Activated CD4-positive, alpha-beta T cell treated with anti-CD3 and anti-CD28 coated beads for 36 hours (primary cell): ENCODE measurements around the gene LYZL1. TPM values are rescaled to one million over a fixed set of nuclear protein-coding genes. Genes with fewer than 3 reads are reported as not detected.

Experiments used
- ATAC-seq: fragments of 200-7000 bp; cut with Tn5 transposase; one replicate; pipeline ENCODE4 v1.10.0; 2021; ENCODE audit warnings: mild to moderate bottlenecking, moderate library complexity
- CTCF ChIA-PET: fragments of 350-600 bp; sonication (Branson Sonifier 250); formaldehyde crosslinking; loops from one replicate; lab custom pipeline; 2021; ENCODE audit warnings: antibody characterized with exemption; lab: Charles Lee
- POLR2A ChIA-PET: fragments of 350-600 bp; sonication (Branson Sonifier 250); formaldehyde crosslinking; loops from one replicate; lab custom pipeline; 2021; ENCODE audit warnings: antibody characterized with exemption, inconsistent platforms; lab: Charles Lee
- DNase-seq: peaks from one replicate; pipeline ENCODE4 v3.0.0-alpha.2; 2020
- H3K27ac Mint-ChIP-seq: one replicate; pipeline ENCODE4 v1.8.0; 2021; ENCODE audit warnings: mixed read lengths
- H3K27me3 Mint-ChIP-seq: one replicate; pipeline ENCODE4 v1.8.0; 2021; ENCODE audit warnings: mixed read lengths
- H3K36me3 Mint-ChIP-seq: one replicate; pipeline ENCODE4 v1.8.0; 2021; ENCODE audit warnings: low read depth, mixed read lengths
- H3K4me1 Mint-ChIP-seq: one replicate; pipeline ENCODE4 v1.8.0; 2021; ENCODE audit warnings: mixed read lengths
- H3K4me3 Mint-ChIP-seq: one replicate; pipeline ENCODE4 v1.8.0; 2021; ENCODE audit warnings: mild to moderate bottlenecking, moderate library complexity, mixed read lengths
- H3K9me3 Mint-ChIP-seq: one replicate; pipeline ENCODE4 v1.8.0; 2021; ENCODE audit warnings: low read depth, mixed read lengths
- intact Hi-C, 2 experiments: fragments of 100-400 bp; cut with DNase I in 1 of 2; cut with micrococcal nuclease in 1 of 2; formaldehyde crosslinking; loops; one replicate each; pipeline versions ENCODE4 v1.14.2 to v1.15.1; 2022 to 2024; cut with DNase I, micrococcal nuclease
- total RNA-seq, 2 experiments: library from RNA; stranded (reverse); gene quantifications; one replicate each; pipeline ENCODE4 v1.2.3, GENCODE V29; 2021

The LYZL1 gene
- total RNA-seq, 2 experiments from 2014 or later = not detected

DNA sequence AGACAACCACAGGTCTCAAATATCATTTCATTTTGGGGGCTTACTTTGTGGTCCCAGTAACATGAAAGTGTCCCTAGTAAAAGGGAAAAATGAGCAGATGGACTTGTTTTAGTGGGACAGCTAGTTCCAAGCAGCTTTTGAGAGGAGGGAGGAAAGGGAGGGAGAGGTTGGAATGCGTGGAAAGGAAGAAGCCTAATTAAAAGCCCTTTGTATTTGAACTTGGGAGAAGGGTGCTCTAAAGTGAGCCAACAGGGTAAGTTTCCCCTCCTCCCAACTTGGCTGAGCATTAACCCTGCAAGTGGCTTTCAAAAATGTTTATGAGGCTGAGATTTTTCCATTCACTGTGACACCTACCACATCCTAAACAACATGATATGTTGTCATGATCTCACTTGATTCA lies 38.8 kb upstream of the LYZL1 start:
- DNase-seq (no peak), ATAC-seq (no peak)
- intact Hi-C loops = no loop called here
- ChIA-PET CTCF (no interaction called here), POLR2A (no interaction called here)
- Mint-ChIP-seq H3K9me3 (no peaks in the 10 kb centered on the region), H3K27me3 (peaks cover 16% of the 10 kb centered on the region), H3K4me1 (no peaks in the 10 kb centered on the region), H3K27ac (no peak overlapping the region), H3K36me3 (no peaks in the 10 kb centered on the region), H3K4me3 (no peak overlapping the region)

DNA sequence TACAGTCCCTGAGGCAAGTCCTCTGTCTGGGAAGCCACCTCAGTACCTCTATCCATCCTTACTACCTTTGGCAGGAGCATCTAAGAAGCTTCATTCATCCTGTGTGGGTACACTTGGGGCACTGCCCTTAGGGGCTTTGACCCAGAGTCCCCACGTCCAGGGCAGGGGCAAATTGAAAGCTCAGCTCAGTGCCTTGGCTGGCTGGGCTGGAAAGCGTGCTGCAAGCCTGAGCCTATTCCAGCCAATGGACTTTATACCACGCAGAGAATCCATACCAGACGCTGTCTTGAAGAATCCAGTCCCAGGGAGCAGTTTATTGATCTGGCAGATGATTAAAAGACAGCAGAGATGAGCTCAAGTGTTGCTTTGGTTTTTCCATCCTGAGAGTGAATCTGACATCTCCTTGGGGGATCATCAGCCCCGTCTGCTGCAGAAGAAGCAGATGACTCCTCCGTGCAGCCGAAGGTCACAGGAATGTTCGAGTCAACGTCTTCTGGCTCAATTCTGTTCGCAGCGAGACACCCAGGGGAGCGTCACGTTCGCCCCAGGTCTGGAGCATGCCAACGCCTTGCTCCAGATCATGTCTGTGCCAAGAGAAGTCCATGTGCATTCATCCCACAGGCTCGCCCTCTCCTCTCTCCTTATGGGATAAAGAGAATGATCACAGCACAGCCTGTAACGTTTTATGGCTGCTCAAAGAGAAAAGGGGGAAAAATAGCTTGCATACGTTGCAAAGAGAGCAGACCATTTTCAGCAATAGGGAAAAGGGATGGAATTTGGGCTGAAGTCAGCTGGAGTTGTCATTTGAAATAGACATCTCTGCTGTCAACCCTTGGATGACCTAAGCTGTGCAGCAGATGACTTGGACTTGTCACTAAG lies 35.8 kb upstream of the LYZL1 start:
- Mint-ChIP-seq H3K9me3 (no peaks in the 10 kb centered on the region), H3K27me3 (peaks cover 20% of the 10 kb centered on the region), H3K4me1 (no peaks in the 10 kb centered on the region), H3K4me3 (no peak overlapping the region), H3K27ac (no peak overlapping the region), H3K36me3 (no peaks in the 10 kb centered on the region)
- CTCF ChIA-PET = interaction anchor here (0.6 kb wide), 1 partner anchor 27 kb away, joined by 3 read pairs; no protein-coding TSS in a partner anchor
- intact Hi-C loops = no loop called here
- POLR2A ChIA-PET = no interaction called here
- ATAC-seq = no peak
- DNase-seq = no peak

DNA sequence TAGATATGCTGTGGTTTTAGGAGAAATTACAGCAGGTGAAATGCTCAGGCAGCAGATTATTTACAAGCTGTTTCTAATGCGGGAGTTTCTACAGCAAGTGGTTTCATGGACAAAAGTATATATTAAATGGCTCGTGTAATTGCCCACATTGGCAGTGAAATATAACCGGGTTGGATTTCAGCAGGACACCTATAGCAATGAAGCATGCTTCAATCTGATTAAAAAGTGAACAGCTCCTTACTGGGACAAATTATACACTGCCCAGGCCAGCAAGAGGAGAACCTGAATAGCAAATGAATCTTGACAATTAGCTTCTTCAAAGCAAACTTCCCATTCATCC lies 35.2 kb upstream of the LYZL1 start:
- ATAC-seq (no peak), DNase-seq (no peak)
- H3K27me3 Mint-ChIP-seq = peaks cover 18% of the 10 kb centered on the region
- no peaks in the 10 kb centered on the region for H3K9me3 Mint-ChIP-seq
- ChIA-PET POLR2A (no interaction called here), CTCF (no interaction called here)
- no peak overlapping the region for H3K4me3 Mint-ChIP-seq
- intact Hi-C loops = no loop called here
- H3K36me3 Mint-ChIP-seq = no peaks in the 10 kb centered on the region
- no peak overlapping the region for H3K27ac Mint-ChIP-seq
- no peaks in the 10 kb centered on the region for H3K4me1 Mint-ChIP-seq

DNA sequence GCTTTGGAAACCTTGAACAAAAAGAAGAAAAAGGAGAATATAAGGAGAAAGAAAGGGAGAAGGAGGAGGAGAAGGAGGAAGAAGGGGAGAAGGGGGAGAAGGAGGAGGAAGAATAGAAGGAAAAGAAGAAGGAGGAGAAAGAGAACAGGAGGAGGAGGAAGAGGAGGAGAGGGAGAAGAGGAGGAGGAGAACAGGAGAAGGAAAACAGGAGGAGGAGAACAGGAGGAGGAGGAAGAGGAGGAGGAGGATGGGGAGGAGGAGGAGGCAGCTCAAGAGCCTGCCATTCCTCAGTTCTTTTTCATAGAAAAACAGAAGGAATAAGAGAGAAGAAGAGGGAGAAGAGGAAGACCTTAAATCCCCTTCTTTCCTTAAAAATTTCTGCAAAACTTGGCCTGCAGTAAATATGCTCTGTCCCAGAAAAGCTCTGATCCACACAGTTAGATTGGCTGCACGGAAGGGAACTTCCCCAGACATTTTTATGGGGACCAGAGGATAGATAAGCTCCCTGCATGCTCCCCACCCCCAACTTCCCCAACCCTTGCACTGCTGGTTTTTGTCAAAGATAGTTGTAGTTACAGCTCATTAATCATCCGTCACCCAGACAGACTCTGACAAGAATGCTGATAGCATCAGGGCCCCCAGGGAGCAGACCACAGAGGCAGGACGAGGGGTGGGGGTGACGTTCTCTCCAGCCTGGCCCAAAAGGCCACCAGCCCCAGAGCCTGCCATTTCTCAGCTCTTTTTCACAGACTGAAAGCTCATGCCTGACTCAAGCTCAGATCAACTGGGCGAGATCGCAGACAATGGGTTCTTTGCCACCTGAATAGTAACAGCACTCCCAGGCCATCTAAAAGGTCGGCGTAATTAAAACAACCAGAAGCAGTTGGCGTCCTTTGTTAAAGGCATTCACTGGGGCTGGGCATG lies 34.5 kb upstream of the LYZL1 start:
- POLR2A ChIA-PET = interaction anchor here (0.6 kb wide), 1 partner anchor 1447 kb away, joined by 4 read pairs; no protein-coding TSS in a partner anchor
- H3K9me3 Mint-ChIP-seq = no peaks in the 10 kb centered on the region
- intact Hi-C loops = no loop called here
- H3K4me1 Mint-ChIP-seq = no peaks in the 10 kb centered on the region
- ATAC-seq = no peak
- H3K27ac Mint-ChIP-seq = no peak overlapping the region
- CTCF ChIA-PET = no interaction called here
- DNase-seq = no peak
- H3K4me3 Mint-ChIP-seq = no peak overlapping the region
- H3K27me3 Mint-ChIP-seq = peaks cover 18% of the 10 kb centered on the region
- no peaks in the 10 kb centered on the region for H3K36me3 Mint-ChIP-seq

DNA sequence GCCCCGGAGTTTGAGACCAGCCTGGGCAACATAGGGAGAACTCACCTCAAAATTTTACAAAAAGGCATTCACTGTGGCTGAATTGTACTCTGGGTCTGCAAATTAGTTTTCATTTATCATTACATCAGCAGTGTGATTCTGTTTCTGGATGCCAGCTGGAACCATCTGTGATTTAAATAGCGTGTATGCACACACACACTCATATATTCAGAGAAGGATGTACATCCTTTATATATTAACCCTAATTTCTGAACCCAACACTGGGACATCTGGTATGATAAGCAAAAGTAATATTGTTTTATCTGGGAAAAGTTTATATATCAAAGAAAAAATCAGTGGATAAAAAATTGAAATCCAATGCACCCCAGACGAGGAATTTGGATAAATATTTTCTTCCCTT lies 33.8 kb upstream of the LYZL1 start:
- H3K4me3 Mint-ChIP-seq = no peak overlapping the region
- no peak for DNase-seq
- H3K9me3 Mint-ChIP-seq = no peaks in the 10 kb centered on the region
- no peak overlapping the region for H3K27ac Mint-ChIP-seq
- no peaks in the 10 kb centered on the region for H3K4me1 Mint-ChIP-seq
- H3K36me3 Mint-ChIP-seq = no peaks in the 10 kb centered on the region
- POLR2A ChIA-PET = interaction anchor here (0.6 kb wide), 1 partner anchor 1448 kb away, joined by 4 read pairs; no protein-coding TSS in a partner anchor
- CTCF ChIA-PET = no interaction called here
- ATAC-seq = no peak
- intact Hi-C loops = no loop called here
- H3K27me3 Mint-ChIP-seq = peaks cover 16% of the 10 kb centered on the region

DNA sequence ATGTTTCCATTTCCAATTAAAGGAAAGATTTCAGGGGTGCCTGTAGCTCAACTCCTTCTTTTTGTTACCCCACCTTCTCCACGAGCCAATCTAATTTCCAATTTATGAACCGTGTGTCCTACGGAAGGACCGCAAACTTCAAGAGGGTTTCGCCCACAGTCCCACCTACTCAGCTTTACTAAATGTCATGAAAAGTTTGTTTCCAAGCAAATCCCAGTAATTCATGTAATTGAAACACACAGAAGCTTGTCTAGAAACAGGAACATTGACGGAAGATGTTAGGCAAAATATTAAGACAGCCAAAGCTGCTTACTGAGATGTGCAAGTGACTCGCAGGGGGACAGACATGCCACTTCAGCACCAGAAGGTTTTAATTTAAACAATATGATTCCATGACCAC lies 32.9 kb upstream of the LYZL1 start:
- Mint-ChIP-seq H3K36me3 (no peaks in the 10 kb centered on the region), H3K27ac (no peak overlapping the region), H3K27me3 (peaks cover 16% of the 10 kb centered on the region), H3K4me1 (no peaks in the 10 kb centered on the region), H3K9me3 (no peaks in the 10 kb centered on the region), H3K4me3 (no peak overlapping the region)
- ATAC-seq (no peak), DNase-seq (no peak)
- CTCF ChIA-PET = interaction anchor here (0.5 to 0.7 kb wide), 2 partner anchors 49 to 1648 kb away, joined by 3 read pairs; no protein-coding TSS in a partner anchor
- intact Hi-C loops = no loop called here
- POLR2A ChIA-PET = no interaction called here

DNA sequence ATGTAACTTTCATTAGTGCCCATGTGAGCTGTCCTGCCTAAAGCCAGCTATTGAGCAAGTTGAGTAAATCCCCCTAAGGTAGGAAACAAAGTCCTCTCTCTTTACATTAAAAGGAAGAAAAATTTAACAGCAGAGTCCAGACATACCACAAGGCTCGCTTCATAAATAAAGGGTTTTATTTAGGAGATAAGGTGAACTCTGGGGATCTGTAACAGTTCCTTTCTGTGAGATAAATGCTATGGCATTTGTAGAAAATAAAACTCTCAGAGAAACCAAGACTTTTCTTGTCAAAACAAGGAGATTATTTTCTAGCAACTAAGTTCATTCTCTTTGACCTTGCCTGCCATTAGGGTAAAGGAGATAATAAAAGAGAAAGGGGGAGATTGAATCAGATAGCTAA lies 32.3 kb upstream of the LYZL1 start:
- ChIA-PET POLR2A (no interaction called here), CTCF (interaction anchor here (0.5 to 1.4 kb wide), 2 partner anchors 9 to 1648 kb away, joined by 3 read pairs; no protein-coding TSS in a partner anchor)
- no peaks in the 10 kb centered on the region for H3K36me3 Mint-ChIP-seq
- H3K4me3 Mint-ChIP-seq = no peak overlapping the region
- intact Hi-C loops = no loop called here
- H3K27me3 Mint-ChIP-seq = peaks cover 18% of the 10 kb centered on the region
- no peaks in the 10 kb centered on the region for H3K9me3 Mint-ChIP-seq
- no peaks in the 10 kb centered on the region for H3K4me1 Mint-ChIP-seq
- H3K27ac Mint-ChIP-seq = no peak overlapping the region
- ATAC-seq (no peak), DNase-seq (no peak)

DNA sequence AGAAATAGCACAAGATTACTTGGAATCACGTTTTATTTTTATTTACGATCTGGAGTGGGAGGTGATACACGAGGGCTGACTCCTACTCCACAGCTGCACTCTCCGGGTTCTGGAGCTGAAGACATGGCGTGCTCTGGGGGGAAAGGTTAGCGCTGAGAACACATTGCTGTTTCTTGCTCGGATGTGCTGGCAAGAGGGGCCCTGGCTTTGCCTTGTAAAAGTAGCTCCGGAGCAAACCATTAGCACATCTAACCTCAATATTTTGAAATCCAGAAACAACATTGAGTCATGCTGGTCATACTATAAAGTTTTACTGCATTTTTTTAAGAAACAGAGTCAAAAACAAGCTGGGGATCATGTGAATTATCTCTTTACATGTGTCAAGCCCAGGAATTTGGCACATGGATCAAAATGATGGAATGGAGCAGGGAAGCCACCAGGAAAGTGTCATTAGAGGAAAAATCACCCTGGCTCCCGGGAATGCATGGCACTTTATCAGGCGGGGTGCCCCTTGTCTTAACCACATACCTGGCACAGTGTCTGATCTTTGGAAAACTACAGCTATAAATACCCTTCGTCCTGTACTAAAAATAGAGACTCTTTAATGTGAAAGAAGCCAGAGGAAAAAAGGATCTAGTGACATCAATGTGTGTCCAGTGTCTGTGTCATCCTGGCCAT lies 31.6 kb upstream of the LYZL1 start:
- intact Hi-C loops = no loop called here
- Mint-ChIP-seq H3K36me3 (no peaks in the 10 kb centered on the region), H3K4me3 (no peak overlapping the region), H3K9me3 (no peaks in the 10 kb centered on the region), H3K4me1 (no peaks in the 10 kb centered on the region), H3K27me3 (peaks cover 21% of the 10 kb centered on the region), H3K27ac (no peak overlapping the region)
- no peak for ATAC-seq
- DNase-seq = no peak
- CTCF ChIA-PET = interaction anchor here (1.4 kb wide), 1 partner anchor 8 kb away, joined by 3 read pairs; no protein-coding TSS in a partner anchor
- POLR2A ChIA-PET = no interaction called here

DNA sequence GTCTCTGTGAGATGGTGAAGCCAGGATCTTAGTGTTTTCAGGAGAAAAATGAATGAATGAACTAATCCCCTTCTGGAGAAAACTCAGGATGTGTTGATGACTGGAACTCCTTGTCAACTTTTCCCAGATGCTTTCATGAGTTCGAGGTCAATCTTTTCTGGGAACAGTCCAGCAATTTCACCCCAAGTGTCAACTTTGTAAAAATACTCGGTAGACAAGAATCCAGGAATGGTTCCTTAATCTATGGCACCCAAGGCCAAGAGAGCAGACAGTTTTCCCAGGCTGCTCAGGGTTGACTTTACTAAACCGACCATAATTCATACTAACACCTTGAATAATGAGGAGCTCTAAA lies 31.1 kb upstream of the LYZL1 start:
- ATAC-seq (no peak), DNase-seq (no peak)
- no peak overlapping the region for H3K27ac Mint-ChIP-seq
- H3K4me3 Mint-ChIP-seq = no peak overlapping the region
- H3K27me3 Mint-ChIP-seq = peaks cover 23% of the 10 kb centered on the region
- H3K4me1 Mint-ChIP-seq = no peaks in the 10 kb centered on the region
- H3K9me3 Mint-ChIP-seq = no peaks in the 10 kb centered on the region
- H3K36me3 Mint-ChIP-seq = no peaks in the 10 kb centered on the region
- ChIA-PET CTCF (interaction anchor here (1.4 kb wide), 1 partner anchor 8 kb away, joined by 3 read pairs; no protein-coding TSS in a partner anchor), POLR2A (no interaction called here)
- intact Hi-C loops = no loop called here

DNA sequence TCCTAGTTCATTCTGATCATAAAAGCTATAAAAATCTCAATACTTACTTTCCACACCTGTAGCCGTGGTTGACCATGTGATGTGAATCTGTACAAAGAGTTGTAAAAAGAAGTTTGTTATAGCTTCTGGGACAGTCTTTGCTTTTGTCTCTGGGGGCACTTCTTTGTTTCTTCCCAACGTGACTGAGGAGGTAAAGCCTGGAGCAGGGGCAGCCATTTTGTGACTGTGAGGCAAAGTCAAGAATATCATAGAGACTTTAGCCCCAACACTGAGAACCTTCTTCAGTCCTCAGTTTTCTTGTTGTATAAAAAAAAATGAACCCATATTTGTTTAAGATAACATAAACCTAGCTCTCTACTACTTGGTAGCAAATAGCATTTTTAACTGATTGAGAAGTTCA lies 29.4 kb upstream of the LYZL1 start:
- Mint-ChIP-seq H3K9me3 (no peaks in the 10 kb centered on the region), H3K4me3 (no peak overlapping the region), H3K27ac (no peak overlapping the region), H3K36me3 (no peaks in the 10 kb centered on the region), H3K27me3 (peaks cover 19% of the 10 kb centered on the region), H3K4me1 (no peaks in the 10 kb centered on the region)
- DNase-seq = no peak
- CTCF ChIA-PET = interaction anchor here (0.8 kb wide), 1 partner anchor 40 kb away, joined by 3 read pairs; no protein-coding TSS in a partner anchor
- no peak for ATAC-seq
- intact Hi-C loops = no loop called here
- POLR2A ChIA-PET = no interaction called here

DNA sequence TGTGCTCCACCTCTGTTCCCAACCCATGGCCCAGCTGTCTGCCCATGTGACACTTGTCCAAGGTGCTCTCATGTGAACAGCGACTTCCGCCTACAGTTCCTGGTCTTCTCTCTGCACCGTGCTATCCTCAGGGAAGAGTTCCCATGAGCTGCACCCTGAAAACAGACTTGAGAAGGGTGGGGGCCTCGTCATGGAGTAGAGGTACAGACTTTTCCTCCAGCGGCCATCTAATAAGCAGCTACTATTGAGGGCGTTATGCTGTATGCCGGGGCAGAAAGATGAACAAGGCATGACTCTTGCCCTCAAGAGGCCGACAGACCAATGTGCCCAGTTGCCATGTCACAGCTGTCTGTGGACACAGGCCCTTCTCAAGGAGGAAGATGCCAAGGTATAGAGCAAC lies 25.4 kb upstream of the LYZL1 start:
- Mint-ChIP-seq H3K27ac (no peak overlapping the region), H3K9me3 (no peaks in the 10 kb centered on the region), H3K4me1 (no peaks in the 10 kb centered on the region), H3K27me3 (peaks cover 14% of the 10 kb centered on the region), H3K36me3 (no peaks in the 10 kb centered on the region), H3K4me3 (no peak overlapping the region)
- POLR2A ChIA-PET = no interaction called here
- DNase-seq (no peak), ATAC-seq (no peak)
- intact Hi-C loops = no loop called here
- CTCF ChIA-PET = no interaction called here
